ENCODE data around the gene NPBWR2.

DNA sequence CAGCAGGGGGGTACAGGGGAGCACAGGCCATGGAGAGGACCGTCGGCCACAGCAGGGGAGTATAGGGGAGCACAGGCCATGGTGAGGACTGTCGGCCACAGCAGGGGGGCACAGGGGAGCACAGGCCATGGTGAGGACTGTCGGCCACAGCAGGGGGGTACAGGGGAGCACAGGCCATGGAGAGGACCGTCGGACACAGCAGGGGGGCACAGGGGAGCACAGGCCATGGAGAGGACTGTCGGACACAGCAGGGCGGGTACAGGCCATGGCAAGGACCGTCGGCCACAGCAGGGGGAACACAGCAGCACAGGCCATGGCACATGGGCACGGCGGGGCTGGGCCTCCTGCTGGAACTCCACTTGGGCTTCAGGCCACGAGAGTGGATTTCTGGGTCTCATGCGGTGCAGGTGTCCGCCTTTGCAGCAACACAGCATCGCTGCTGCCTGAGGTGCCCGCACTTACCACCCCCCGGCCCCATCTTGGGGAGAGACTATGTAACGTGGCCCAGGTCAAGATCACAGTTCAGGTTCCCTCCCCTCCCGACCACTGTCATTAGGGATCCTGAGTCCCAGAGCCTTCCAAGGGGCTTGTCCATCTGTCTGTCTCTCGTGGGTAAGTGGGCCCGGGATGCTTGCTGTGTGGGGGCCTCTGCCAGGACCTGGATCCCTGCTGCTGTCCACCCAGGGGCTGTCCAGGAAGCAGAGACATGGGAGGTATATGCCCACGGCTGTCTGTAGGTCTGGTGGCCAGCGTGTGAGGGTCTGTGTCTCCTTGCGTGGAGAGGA lies 2.5 kb downstream of the NPBWR2 start:
- TF ChIP-seq, protein P1, sequence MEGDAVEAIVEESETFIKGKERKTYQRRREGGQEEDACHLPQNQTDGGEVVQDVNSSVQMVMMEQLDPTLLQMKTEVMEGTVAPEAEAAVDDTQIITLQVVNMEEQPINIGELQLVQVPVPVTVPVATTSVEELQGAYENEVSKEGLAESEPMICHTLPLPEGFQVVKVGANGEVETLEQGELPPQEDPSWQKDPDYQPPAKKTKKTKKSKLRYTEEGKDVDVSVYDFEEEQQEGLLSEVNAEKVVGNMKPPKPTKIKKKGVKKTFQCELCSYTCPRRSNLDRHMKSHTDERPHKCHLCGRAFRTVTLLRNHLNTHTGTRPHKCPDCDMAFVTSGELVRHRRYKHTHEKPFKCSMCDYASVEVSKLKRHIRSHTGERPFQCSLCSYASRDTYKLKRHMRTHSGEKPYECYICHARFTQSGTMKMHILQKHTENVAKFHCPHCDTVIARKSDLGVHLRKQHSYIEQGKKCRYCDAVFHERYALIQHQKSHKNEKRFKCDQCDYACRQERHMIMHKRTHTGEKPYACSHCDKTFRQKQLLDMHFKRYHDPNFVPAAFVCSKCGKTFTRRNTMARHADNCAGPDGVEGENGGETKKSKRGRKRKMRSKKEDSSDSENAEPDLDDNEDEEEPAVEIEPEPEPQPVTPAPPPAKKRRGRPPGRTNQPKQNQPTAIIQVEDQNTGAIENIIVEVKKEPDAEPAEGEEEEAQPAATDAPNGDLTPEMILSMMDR (IDR thresholded peaks at IDR 0.05; ENCODE audit: low read length): no peak
- TF ChIP-seq EZH2 (optimal IDR thresholded peaks at IDR 0.05; ENCODE audit: low read depth, low read length): no peak

All from MM.1S (cell line).